K562 (cell line): ENCODE results near the gene SLC48A1. TPM values are rescaled to one million over a fixed set of nuclear protein-coding genes. Genes with fewer than 3 reads are reported as not detected.

Source experiments
- BRCA1 ChIP-seq, 2 experiments: fragments of 450-650 bp in 1 of 2; sonication (generic) in 1 of 2; formaldehyde crosslinking in 1 of 2; IDR thresholded peaks; 2 replicates each; pipeline versions ENCODE4 v1.5.0 to v1.6.1; 2017 to 2020; ENCODE audit warnings: mild to moderate bottlenecking in 1 of 2, missing genetic modification reagents in 1 of 2
- C11orf30 ChIP-seq: fragments of 450-650 bp; IDR thresholded peaks from 2 replicates; pipeline ENCODE4 v1.6.1; 2016; ENCODE audit warnings: low read depth, mild to moderate bottlenecking
- ESRRA ChIP-seq: fragments of 450-650 bp; IDR thresholded peaks from 2 replicates; pipeline ENCODE4 v1.6.1; 2014; ENCODE audit warnings: low read depth, mild to moderate bottlenecking, moderate library complexity, borderline replicate concordance
- FOSL1 ChIP-seq: fragments of 200-800 bp; sonication (Bioruptor generic); conservative IDR thresholded peaks from 2 replicates; pipeline ENCODE4 v1.6.1; 2016; ENCODE audit warnings: missing genetic modification characterization, missing compliant biosample characterization
- FOXK1 ChIP-seq: sonication (generic); formaldehyde crosslinking; IDR thresholded peaks from 2 replicates; pipeline ENCODE4 v1.8.0; 2022; ENCODE audit warnings: missing genetic modification reagents, mild to moderate bottlenecking, borderline replicate concordance
- GATAD2A ChIP-seq: fragments of 450-650 bp; IDR thresholded peaks from 2 replicates; pipeline ENCODE4 v1.6.1; 2017
- KLF13 ChIP-seq: fragments of 450-650 bp; IDR thresholded peaks from 2 replicates; pipeline ENCODE4 v1.6.1; 2016; ENCODE audit warnings: missing genetic modification characterization, low read depth, mild to moderate bottlenecking, missing compliant biosample characterization, moderate library complexity, borderline replicate concordance
- MAZ ChIP-seq, 2 experiments: fragments of 450-650 bp in 1 of 2; sonication (generic) in 1 of 2; formaldehyde crosslinking; IDR thresholded peaks in 1 of 2; conservative IDR thresholded peaks in 1 of 2; 2 replicates each; pipeline versions ENCODE4 v1.4.0 to v1.5.0; 2020; ENCODE audit warnings: mild to moderate bottlenecking in 1 of 2, missing genetic modification reagents in 1 of 2
- MBD2 ChIP-seq: sonication (generic); IDR thresholded peaks from 2 replicates; pipeline ENCODE4 v1.6.1; 2016; ENCODE audit warnings: low read depth, borderline replicate concordance
- NCOA6 ChIP-seq: fragments of 450-650 bp; IDR thresholded peaks from 2 replicates; pipeline ENCODE4 v1.6.1; 2017; ENCODE audit warnings: mild to moderate bottlenecking
- NFE2 ChIP-seq: IDR thresholded peaks from 2 replicates; pipeline ENCODE4 v1.6.1; 2014; ENCODE audit warnings: antibody characterized with exemption, low read depth
- PHB ChIP-seq: fragments of 250-450 bp; sonication (Bioruptor Pico); IDR thresholded peaks from 2 replicates; pipeline ENCODE4 v1.5.0; 2021
- RBM22 ChIP-seq: fragments of 200-400 bp; formaldehyde crosslinking; IDR thresholded peaks from 2 replicates; pipeline ENCODE4 v1.6.1; 2018; ENCODE audit warnings: low read length, low read depth; ENCODE audit not compliant: poor library complexity, severe bottlenecking
- SRSF3 ChIP-seq: fragments of 200-400 bp; formaldehyde crosslinking; IDR thresholded peaks from 2 replicates; pipeline ENCODE4 v1.6.1; 2016; ENCODE audit warnings: mild to moderate bottlenecking, low read length, moderate library complexity; ENCODE audit not compliant: insufficient read depth
- TARDBP ChIP-seq: fragments of 450-650 bp; IDR thresholded peaks from 2 replicates; pipeline ENCODE4 v1.6.1; 2016
- TEAD2 ChIP-seq: fragments of 450-650 bp; IDR thresholded peaks from 2 replicates; pipeline ENCODE4 v1.6.1; 2016; ENCODE audit warnings: missing genetic modification characterization, control low read depth, missing compliant biosample characterization
- TEAD4 ChIP-seq, 2 experiments: sonication (generic) in 1 of 2; formaldehyde crosslinking in 1 of 2; IDR thresholded peaks; 2 replicates each; pipeline versions ENCODE4 v1.6.1 to v1.8.0; 2012 to 2022; ENCODE audit warnings: borderline replicate concordance in 1 of 2, inconsistent platforms in 1 of 2, low read length in 1 of 2, mild to moderate bottlenecking in 1 of 2, missing genetic modification reagents in 1 of 2
- U2AF1 ChIP-seq: fragments of 200-400 bp; formaldehyde crosslinking; optimal IDR thresholded peaks from 2 replicates; pipeline ENCODE3; 2017; ENCODE audit warnings: mild to moderate bottlenecking, low read depth, low read length, moderate library complexity
- XRCC4 ChIP-seq: IDR thresholded peaks from one replicate; pipeline ENCODE4 v1.6.1; 2011; ENCODE audit not compliant: insufficient read depth, insufficient read length; ENCODE audit errors: extremely low read depth
- ZNF316 ChIP-seq: fragments of 450-650 bp; IDR thresholded peaks from 2 replicates; pipeline ENCODE4 v1.6.1; 2016
- polyA plus RNA-seq, 8 experiments: library from polyadenylated mRNA; depleted of rRNA in 4 of 8; stranded (reverse) in 5 of 8; unstranded in 3 of 8; fragments of >200 nt; fragmentation: Nextera tagmentation in 2 of 8; fragmentation: Illumina TruSeq in 1 of 8; extraction: Ambion mirVana in 2 of 8; extraction: Trizol in 1 of 8; gene quantifications; 2 replicates each; pipeline versions ENCODE4 v1.2.1 to v1.2.3, GENCODE V29; 2011 to 2014; ENCODE audit warnings: inconsistent platforms in 1 of 8, missing spikeins in 1 of 8
- total RNA-seq, 7 experiments: library from RNA; depleted of rRNA in 6 of 7; stranded (reverse); fragments of >200 nt in 6 of 7; fragmentation: Illumina TruSeq in 2 of 7; extraction: Trizol in 2 of 7; gene quantifications; 2 replicates each; pipeline versions ENCODE4 v1.2.1 to v1.2.3, GENCODE V29; 2011 to 2021; ENCODE audit warnings: low replicate concordance in 1 of 7
- TF ChIP-seq, protein P1 (sequence below), 2 experiments: fragments of 200-800 bp in 1 of 2; sonication (Bioruptor generic) in 1 of 2; sonication (generic) in 1 of 2; formaldehyde crosslinking in 1 of 2; IDR thresholded peaks in 1 of 2; conservative IDR thresholded peaks in 1 of 2; 2 replicates each; pipeline versions ENCODE4 v1.5.0 to v1.6.1; 2016 to 2020; ENCODE audit warnings: missing compliant biosample characterization in 1 of 2, missing genetic modification characterization in 1 of 2, missing genetic modification reagents in 1 of 2
- TF ChIP-seq, protein P2 (sequence below): fragments of 450-650 bp; IDR thresholded peaks from 2 replicates; pipeline ENCODE4 v1.6.1; 2016
- TF ChIP-seq, protein P3 (sequence below): fragments of 250-450 bp; sonication (Bioruptor Pico); IDR thresholded peaks from 2 replicates; pipeline ENCODE4 v1.5.0; 2020; ENCODE audit warnings: mild to moderate bottlenecking
- TF ChIP-seq, protein P4 (sequence below): fragments of 250-450 bp; sonication (Bioruptor Pico); IDR thresholded peaks from 2 replicates; pipeline ENCODE4 v1.5.1; 2021; ENCODE audit warnings: mild to moderate bottlenecking

The SLC48A1 gene
- total and polyA plus RNA-seq, 9 of the 15 experiments (the other 6 are each of a cell fraction or from before 2014, with no cell fraction given), result 10.7 to 37.5 (median 18.7) TPM

- TF ChIP-seq, protein P1, sequence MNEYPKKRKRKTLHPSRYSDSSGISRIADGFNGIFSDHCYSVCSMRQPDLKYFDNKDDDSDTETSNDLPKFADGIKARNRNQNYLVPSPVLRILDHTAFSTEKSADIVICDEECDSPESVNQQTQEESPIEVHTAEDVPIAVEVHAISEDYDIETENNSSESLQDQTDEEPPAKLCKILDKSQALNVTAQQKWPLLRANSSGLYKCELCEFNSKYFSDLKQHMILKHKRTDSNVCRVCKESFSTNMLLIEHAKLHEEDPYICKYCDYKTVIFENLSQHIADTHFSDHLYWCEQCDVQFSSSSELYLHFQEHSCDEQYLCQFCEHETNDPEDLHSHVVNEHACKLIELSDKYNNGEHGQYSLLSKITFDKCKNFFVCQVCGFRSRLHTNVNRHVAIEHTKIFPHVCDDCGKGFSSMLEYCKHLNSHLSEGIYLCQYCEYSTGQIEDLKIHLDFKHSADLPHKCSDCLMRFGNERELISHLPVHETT (CRISPR knock-in tag; conservative IDR thresholded peaks at IDR 0.05 in 1 of 2, IDR thresholded peaks at IDR 0.05 in 1 of 2), result no peak
- TF ChIP-seq SRSF3, result no peak
- no peak for TF ChIP-seq TEAD2 (tag)
- TF ChIP-seq, protein P2, sequence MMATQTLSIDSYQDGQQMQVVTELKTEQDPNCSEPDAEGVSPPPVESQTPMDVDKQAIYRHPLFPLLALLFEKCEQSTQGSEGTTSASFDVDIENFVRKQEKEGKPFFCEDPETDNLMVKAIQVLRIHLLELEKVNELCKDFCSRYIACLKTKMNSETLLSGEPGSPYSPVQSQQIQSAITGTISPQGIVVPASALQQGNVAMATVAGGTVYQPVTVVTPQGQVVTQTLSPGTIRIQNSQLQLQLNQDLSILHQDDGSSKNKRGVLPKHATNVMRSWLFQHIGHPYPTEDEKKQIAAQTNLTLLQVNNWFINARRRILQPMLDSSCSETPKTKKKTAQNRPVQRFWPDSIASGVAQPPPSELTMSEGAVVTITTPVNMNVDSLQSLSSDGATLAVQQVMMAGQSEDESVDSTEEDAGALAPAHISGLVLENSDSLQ, result no peak
- TF ChIP-seq NFE2, result no peak
- TF ChIP-seq XRCC4, result no peak
- TF ChIP-seq, protein P3, sequence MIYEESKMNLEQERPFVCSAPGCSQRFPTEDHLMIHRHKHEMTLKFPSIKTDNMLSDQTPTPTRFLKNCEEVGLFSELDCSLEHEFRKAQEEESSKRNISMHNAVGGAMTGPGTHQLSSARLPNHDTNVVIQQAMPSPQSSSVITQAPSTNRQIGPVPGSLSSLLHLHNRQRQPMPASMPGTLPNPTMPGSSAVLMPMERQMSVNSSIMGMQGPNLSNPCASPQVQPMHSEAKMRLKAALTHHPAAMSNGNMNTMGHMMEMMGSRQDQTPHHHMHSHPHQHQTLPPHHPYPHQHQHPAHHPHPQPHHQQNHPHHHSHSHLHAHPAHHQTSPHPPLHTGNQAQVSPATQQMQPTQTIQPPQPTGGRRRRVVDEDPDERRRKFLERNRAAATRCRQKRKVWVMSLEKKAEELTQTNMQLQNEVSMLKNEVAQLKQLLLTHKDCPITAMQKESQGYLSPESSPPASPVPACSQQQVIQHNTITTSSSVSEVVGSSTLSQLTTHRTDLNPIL (CRISPR knock-in tag), result no peak
- TF ChIP-seq U2AF1, result no peak
- no peak for TF ChIP-seq FOXK1 (CRISPR knock-in tag)
- no peak for TF ChIP-seq ZNF316
- no peak for TF ChIP-seq GATAD2A
- TF ChIP-seq TARDBP, result peak; percentile 74; the same call in 1 of the 2 replicates
- no peak for TF ChIP-seq NCOA6
- TF ChIP-seq TEAD4 (IDR thresholded peaks at IDR 0.05; ENCODE audit: low read length), result no peak; the same call in 1 of the 2 replicates
- no peak for TF ChIP-seq TEAD4 (CRISPR knock-in tag; IDR thresholded peaks at IDR 0.05; ENCODE audit: borderline replicate concordance)
- TF ChIP-seq FOSL1 (tag), result peak; percentile 54
- 0 out of 2 replicates have a peak, but pooled peaks have one; percentile 18 for TF ChIP-seq MBD2
- TF ChIP-seq RBM22, result no peak
- peak; percentile 86; the same call in 1 of the 2 replicates for TF ChIP-seq KLF13
- TF ChIP-seq C11orf30, result no peak
- TF ChIP-seq, protein P4, sequence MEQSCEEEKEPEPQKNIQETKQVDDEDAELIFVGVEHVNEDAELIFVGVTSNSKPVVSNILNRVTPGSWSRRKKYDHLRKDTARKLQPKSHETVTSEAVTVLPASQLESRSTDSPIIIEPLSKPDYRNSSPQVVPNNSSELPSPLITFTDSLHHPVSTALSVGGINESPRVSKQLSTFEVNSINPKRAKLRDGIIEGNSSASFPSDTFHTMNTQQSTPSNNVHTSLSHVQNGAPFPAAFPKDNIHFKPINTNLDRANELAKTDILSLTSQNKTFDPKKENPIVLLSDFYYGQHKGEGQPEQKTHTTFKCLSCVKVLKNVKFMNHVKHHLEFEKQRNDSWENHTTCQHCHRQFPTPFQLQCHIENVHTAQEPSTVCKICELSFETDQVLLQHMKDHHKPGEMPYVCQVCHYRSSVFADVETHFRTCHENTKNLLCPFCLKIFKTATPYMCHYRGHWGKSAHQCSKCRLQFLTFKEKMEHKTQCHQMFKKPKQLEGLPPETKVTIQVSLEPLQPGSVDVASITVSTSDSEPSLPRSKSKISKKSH (CRISPR knock-in tag), result no peak
- TF ChIP-seq PHB (CRISPR knock-in tag), result no peak
- TF ChIP-seq MAZ (CRISPR knock-in tag; conservative IDR thresholded peaks at IDR 0.05 in 1 of 2, IDR thresholded peaks at IDR 0.05 in 1 of 2), result peak; percentile 57 to 66
- peak; percentile 80 for TF ChIP-seq ESRRA
- TF ChIP-seq BRCA1 (IDR thresholded peaks at IDR 0.05), result no peak
- TF ChIP-seq BRCA1 (CRISPR knock-in tag; IDR thresholded peaks at IDR 0.05), result no peak
These were observed 56.0 kb downstream of the SLC48A1 start (continued) for GRCh38 chr12:47828976-47829482.
